Measurements from ENCODE around the gene PIAS4. TPM values are rescaled to one million over a fixed set of nuclear protein-coding genes. Genes with fewer than 3 reads are reported as not detected.

PIAS4 gene
- total and polyA plus RNA-seq, 9 of the 15 experiments (the other 6 are each of a cell fraction or from before 2014, with no cell fraction given): 0.27 to 34.9 (median 14.4) TPM

- TF ChIP-seq SMAD3 (CRISPR knock-in tag; conservative IDR thresholded peaks at IDR 0.05) (no peak), BRD9 (IDR thresholded peaks at IDR 0.05; ENCODE audit: low read depth, partially characterized antibody) (no peak), CTCF (IDR thresholded peaks at IDR 0.05 in 2 of 3, conservative IDR thresholded peaks at IDR 0.05 in 1 of 3; ENCODE audit: insufficient read depth in 2 of 3, low read depth in 1 of 3, low read length in 3 of 3) (no peak), RFX7 (CRISPR knock-in tag; IDR thresholded peaks at IDR 0.05) (no peak), HOXB6 (CRISPR knock-in tag; IDR thresholded peaks at IDR 0.05; ENCODE audit: borderline replicate concordance) (no peak), SLC30A9 (CRISPR knock-in tag; IDR thresholded peaks at IDR 0.05) (no peak), ZNF785 (CRISPR knock-in tag; IDR thresholded peaks at IDR 0.05) (no peak), ZNF395 (CRISPR knock-in tag; IDR thresholded peaks at IDR 0.05) (no peak), POLR2A (conservative IDR thresholded peaks at IDR 0.05) (peak; percentile 25; the same call in 1 of the 2 replicates), ZNF511 (CRISPR knock-in tag; IDR thresholded peaks at IDR 0.05) (no peak), PHTF2 (CRISPR knock-in tag; IDR thresholded peaks at IDR 0.05) (no peak), ZBTB40 (IDR thresholded peaks at IDR 0.05) (0 out of 2 replicates have a peak, but pooled peaks have one; percentile 20), ZBTB40 (CRISPR knock-in tag; IDR thresholded peaks at IDR 0.05) (no peak), CXXC5 (CRISPR knock-in tag; IDR thresholded peaks at IDR 0.05) (peak; percentile 46; the same call in 1 of the 2 replicates)
These were observed 60.0 kb downstream of the PIAS4 start (continued) for GRCh38 chr19:4067396-4068046.
